ENCODE measurements around the gene ATP6V1B1. TPM values are rescaled to one million over a fixed set of nuclear protein-coding genes. Genes with fewer than 3 reads are reported as not detected.

ATP6V1B1 gene
- total RNA-seq, 1 donor from 2014 or later = not detected

DNA sequence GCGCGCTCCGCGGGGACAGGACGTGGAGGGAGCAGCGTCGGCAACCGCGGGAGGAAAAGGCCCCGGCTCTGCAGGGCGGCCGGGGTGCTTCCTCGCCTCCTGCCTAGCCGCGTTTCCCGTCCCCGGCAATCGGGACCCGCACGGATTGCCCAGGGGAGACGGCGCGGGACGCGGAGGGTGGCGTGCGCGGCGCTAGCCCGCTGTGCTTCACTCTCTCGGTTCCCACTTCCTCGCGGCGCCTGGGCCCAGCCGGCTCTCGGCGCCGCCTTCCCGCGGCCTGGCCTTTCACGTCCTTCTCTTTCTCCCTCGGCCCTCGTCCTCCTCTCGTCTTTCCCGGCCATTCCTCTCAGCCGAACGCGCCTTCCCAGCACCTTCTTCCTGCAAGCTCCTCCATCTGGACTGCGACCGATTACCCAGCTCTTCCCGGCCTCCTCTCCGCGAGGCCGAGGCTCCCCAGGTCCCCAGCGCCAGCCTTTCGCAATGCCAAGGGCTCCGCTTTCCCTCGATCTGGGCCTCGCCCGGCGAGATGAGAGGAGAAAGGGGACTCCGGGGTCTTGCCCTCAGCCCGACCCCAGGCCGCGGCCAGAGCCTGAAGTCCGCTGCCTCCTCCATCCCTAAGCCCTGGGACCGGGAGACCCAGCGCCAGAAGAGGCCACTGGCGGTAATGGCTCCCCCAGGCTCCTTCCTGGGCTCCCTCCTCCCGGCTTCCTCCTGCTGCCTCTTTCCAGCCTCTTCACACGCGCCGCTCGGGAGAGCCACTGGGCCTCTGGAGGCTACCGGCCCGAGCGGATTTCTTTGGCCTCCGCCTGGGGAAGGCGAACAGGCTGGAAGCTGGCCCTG is 34.3 kb upstream of the ATP6V1B1 start:
- peak; percentile 19 to 36 for DNase-seq (ENCODE audit: low read depth in 2 of 2)

DNA sequence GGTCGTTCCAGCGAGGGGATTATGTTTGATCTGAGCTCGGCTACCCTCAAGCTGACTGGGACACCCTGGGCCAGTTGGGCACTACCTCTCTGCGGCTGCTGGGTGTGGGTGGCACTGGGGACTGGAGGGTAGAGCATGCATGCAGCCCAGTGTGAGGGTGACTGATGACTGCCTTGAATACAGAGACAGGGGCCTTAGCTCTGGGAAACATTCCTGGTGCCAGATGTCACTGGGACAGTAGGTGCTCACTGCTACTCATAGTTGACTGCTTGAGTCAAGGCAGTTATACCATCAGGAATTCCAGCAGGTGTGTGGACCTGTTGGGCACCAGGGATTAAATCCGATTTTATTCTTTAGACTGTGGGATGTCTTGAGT is 33.6 kb upstream of the ATP6V1B1 start:
- DNase-seq (ENCODE audit: low read depth in 2 of 2) = no peak

GRCh38 chr2:70902579-70902978 is 33.1 kb upstream of the ATP6V1B1 start:
- no peak for DNase-seq (ENCODE audit: low read depth in 2 of 2)

DNA sequence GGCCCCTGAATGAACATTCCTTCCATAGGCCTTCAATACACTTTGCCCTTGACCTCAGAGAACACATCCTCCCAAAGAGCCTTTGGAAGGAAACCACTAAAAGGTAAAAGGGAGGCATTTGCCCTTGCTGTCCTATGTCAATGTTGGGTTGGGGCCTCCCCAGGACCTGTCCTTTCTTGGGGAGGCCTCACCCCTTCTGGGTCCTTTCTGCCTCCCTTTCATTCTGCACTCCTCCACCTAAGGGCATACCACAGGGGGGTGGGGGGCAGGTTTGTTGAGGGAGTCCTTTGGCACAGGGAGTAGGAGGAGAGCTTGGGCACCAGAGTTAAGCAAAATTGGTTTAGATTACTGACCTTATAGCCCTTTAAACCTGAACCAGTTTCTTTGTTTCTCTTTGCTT is 32.5 kb upstream of the ATP6V1B1 start:
- no peak for DNase-seq (ENCODE audit: low read depth in 2 of 2)

DNA sequence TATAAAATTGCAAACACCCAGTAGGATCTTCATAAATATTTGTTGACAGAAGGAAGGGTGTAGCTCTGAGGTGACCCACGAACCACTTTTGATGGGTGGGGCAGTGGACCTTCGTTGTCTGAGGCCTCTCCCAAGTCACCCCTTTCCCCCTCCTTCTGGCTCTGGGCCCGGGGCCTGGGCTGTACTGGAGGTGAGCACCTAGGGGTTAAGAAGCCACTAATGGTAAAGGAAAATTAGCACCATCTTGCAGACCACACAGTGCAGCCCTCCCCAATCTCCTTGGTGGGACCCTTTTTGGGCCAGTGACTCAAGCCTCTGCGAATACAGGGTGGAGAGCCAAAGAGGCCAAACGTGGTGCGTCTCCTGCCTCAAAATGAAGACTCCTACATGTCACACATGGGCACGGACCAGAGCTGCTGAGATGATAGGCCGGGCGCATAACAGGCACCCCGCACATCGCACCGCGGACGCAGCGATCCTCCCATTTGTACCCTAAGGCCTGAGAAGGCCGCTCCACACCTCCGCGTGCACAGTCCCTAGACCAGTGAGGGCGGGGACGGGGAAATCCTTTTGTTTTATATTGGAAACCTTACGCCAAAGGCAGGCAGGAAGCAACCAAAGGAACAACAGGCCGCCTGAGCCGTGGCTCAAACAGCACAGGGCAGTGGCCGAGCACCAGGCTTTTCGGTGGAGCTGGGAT is 31.9 kb upstream of the ATP6V1B1 start:
- DNase-seq (ENCODE audit: low read depth in 2 of 2) = no peak

- DNase-seq (ENCODE audit: low read depth in 2 of 2) = no peak
These were observed 31.1 kb upstream of the ATP6V1B1 start for GRCh38 chr2:70904371-70905216.

GRCh38 chr2:70905443-70906421 is 30.0 kb upstream of the ATP6V1B1 start:
- no peak for DNase-seq (ENCODE audit: low read depth in 2 of 2)

DNA sequence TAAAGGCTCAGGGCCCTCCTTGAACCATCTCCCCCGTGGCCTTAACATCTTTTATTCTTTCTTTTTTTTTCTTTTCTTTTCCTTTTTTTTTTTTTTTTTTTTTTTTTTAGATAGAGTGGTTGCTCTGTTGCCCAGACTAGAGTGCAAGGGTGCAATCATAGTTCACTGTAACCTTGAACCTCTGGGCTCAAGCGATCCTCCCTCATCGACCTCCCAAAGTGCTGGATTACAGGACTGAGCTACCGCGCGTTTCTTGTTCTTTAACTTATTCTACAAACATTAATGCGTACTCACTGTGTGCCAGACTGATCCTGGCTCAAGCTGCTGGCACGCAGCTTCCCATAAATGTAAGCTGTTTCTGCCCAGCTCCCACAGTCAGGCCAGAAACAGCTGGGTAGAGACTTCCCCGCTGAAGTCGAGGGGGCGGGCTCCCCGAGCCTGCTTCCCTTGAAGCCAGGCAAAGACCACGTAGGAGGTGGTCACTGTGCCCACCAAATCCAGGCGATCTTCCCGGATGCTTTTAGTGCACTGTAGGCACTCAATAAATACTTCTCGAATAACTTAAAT is 29.2 kb upstream of the ATP6V1B1 start:
- no peak for DNase-seq (ENCODE audit: low read depth in 2 of 2)

- no peak for DNase-seq (ENCODE audit: low read depth in 2 of 2)
These were observed 28.3 kb upstream of the ATP6V1B1 start for GRCh38 chr2:70907130-70908057.

DNA sequence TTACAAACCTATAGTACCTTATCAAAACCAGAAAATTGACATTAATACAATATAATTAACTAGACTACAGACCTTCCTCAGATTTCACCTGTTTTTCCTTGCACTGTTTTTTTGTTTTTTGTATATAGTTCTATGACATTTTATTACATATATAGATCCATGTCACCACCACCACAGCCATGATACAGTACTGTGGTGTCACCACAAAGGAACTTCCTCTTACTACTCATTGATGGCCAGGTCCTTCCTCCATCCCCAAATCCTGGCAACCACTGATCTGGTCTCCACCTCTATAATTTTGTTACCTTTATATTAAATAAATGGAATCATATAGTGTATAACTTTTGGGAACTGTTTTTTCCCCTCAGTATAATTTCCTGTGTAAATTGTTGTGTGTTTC is 19.4 kb upstream of the ATP6V1B1 start:
- no peak for DNase-seq (ENCODE audit: low read depth in 2 of 2)

DNA sequence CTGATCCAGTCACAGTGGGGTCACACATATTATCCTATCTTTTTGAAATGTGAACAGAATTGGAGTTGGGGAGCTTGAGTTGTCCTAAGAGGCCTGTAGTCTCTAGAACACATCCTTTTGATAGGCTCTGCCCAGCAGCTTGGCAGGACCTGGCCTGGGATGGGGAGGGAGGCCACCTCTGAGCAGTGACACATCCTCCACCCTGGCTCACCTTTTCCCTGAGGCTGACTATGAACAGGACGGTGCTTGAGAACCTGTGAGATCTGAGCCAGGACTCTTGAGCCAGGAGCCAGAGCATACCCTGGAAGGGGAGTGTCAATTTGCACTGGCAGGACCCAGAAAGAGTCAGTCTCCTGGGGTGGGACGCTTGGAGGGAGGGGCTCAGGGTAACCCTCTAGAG is 17.7 kb upstream of the ATP6V1B1 start:
- DNase-seq (ENCODE audit: low read depth in 2 of 2) = no peak

DNA sequence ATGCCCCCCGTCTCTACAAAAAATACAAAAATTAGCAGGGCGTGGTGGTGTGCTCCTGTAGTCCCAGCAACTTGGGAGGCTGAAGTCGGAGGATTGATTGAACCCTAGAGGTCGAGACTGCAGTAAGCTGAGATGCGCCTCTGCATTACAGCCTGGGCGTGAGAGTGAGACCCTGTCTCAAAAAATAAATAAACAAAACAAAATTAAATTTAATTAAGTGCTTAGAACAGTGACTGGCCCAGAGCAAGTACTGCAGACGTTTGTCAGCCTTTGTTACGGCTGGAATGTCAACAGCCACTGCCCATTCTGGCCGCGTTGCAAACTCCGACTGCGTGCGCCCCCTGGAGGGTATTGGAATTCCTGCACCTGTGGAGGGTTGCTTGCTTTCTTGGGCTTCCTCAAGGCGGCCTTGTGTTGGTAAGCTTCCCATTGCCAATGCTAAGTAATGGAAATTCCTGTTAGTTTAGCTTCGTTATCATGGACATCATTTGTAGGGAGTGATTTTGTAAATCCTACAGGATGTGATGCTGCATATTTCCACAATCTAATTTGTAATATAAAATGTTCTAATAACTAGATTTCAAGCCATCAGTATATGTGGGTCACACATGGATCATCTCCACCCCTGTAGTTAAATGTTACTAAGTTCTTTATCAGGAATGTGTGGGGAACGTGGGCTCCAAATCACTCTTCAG is 15.9 kb upstream of the ATP6V1B1 start:
- peak; percentile 81 to 83 for DNase-seq (ENCODE audit: low read depth in 2 of 2)

- no peak for DNase-seq (ENCODE audit: low read depth in 2 of 2)
These were observed 15.4 kb upstream of the ATP6V1B1 start for GRCh38 chr2:70920367-70920715.

GRCh38 chr2:70921031-70921430 is 14.7 kb upstream of the ATP6V1B1 start:
- DNase-seq (ENCODE audit: low read depth in 2 of 2) = no peak

- peak; percentile 13 to 81 for DNase-seq (ENCODE audit: low read depth in 2 of 2)
These were observed 13.9 kb upstream of the ATP6V1B1 start for GRCh38 chr2:70921839-70922234.

DNA sequence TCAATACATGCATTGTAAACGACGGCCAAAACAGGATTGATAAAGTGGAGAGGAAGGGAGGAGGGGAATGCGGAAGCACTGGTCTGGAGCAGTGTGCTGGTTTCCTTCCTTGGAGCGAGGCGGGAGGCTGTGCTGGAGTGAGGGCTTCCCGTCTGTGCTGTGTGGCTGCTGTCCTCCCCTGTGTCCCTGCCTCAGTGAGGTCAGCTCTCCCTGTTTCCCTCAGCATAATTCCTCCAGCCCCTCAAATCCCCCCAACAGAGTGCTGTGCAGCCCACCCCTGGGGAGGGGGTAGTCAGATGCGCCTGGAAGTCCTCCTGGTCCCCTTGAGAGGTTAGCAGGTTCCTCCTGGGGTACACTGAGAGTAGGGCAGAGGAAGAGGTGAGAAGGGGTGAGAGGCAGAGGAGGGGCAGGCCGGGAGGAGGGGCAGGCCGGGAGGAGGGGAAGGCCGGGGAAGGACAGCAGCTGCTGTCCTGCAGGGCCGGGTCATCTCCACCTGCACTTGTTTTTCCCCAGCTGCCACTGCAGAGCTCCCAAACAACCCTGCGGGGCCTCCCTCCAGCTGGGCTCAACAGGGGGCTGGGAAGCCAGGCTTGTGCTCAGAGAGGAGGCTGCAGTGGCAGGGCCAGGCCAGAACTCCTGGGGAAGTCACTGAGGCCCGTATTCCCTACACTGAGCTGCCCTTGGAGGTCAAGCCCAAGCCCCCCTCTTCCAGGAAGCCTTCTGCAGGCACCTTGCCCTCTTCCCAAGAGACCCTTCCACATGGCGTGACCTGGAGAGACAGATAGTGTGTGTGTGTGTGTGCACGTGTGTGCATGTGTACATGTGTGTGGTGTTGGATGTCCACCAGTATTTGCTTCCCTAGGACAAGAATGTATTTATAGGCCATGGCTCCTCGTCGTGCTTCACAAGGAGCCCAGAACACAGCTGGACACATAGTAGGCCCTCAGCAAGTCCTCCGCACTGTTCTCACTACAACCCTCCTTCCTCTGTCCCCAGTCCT is 13.2 kb upstream of the ATP6V1B1 start:
- no peak for DNase-seq (ENCODE audit: low read depth in 2 of 2)

DNA sequence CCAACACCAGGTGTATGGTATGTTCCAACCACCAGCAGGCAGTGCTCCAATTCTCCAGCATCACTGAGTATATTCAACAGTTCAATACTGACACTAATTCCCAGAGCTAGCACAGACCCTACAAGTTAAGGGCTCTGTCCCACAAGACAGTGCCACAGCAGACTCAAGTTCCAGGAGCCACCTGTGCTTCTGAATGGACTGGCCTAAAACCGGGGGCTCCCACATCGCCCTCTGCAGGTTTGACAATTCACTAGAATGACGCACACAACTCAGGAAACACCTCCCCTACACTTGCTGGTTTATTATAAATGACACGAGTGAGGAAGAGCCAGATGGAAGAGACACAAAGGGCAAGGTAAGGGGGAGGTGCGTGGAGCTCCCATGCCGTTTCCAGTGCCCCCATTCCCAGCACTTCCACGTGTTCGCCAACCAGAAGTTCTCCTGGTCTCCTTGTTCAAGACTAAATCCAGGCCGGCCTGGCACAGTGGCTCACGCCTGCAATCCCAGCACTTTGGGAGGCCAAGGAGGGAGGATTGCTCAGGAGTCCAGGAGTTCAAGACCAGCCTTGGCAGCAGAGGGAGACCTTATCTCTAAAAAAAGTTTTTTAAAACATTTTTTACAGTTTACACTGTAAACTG is 12.2 kb upstream of the ATP6V1B1 start:
- DNase-seq (ENCODE audit: low read depth in 2 of 2) = peak in 1 of 2 donors; percentile 35
